IgD-negative memory B cell (primary cell): ENCODE measurements around the gene RASSF1. TPM values are rescaled to one million over a fixed set of nuclear protein-coding genes. Genes with fewer than 3 reads are reported as not detected.

Experiments used
- H3K27ac Mint-ChIP-seq, 3 donors: one replicate each; pipeline ENCODE4 v1.8.0; 2020 to 2022; ENCODE audit warnings: mild to moderate bottlenecking in 3 of 3, mixed read lengths in 3 of 3, moderate library complexity in 1 of 3
- H3K27me3 Mint-ChIP-seq: one replicate; pipeline ENCODE4 v1.8.0; 2021; ENCODE audit warnings: mixed read lengths
- H3K36me3 Mint-ChIP-seq: one replicate; pipeline ENCODE4 v1.8.0; 2020; ENCODE audit warnings: mild to moderate bottlenecking, mixed read lengths
- H3K4me1 Mint-ChIP-seq, 3 donors: one replicate each; pipeline ENCODE4 v1.8.0; 2020 to 2022; ENCODE audit warnings: mixed read lengths in 3 of 3, mild to moderate bottlenecking in 1 of 3
- H3K4me3 Mint-ChIP-seq, 4 donors: one replicate each; pipeline ENCODE4 v1.8.0; 2020 to 2022; ENCODE audit warnings: mild to moderate bottlenecking in 4 of 4, mixed read lengths in 4 of 4, moderate library complexity in 3 of 4
- H3K9me3 Mint-ChIP-seq, 3 donors: one replicate each; pipeline ENCODE4 v1.8.0; 2020 to 2021; ENCODE audit warnings: mixed read lengths in 3 of 3, mild to moderate bottlenecking in 1 of 3
- polyA plus RNA-seq: library from polyadenylated mRNA; unstranded; fragments of 300-500 nt; fragmentation: Illumina TruSeq; gene quantifications from one replicate; pipeline ENCODE4 v1.2.3, GENCODE V29; 2021

The RASSF1 gene, protein sequence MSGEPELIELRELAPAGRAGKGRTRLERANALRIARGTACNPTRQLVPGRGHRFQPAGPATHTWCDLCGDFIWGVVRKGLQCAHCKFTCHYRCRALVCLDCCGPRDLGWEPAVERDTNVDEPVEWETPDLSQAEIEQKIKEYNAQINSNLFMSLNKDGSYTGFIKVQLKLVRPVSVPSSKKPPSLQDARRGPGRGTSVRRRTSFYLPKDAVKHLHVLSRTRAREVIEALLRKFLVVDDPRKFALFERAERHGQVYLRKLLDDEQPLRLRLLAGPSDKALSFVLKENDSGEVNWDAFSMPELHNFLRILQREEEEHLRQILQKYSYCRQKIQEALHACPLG
- polyA plus RNA-seq, result 155 TPM

GRCh38 chr3:50340448-50341329 lies at the start of gene RASSF1:
Gene RASSF1, minus strand, starts transcription at chr3:50340836. Its CDS starts 31 bp downstream, at chr3:50340805.
- H3K27ac Mint-ChIP-seq, result peak within 1 kb of the TSS; percentile 88 to 98 (median 91)
- no peaks in the 10 kb centered on the region for H3K27me3 Mint-ChIP-seq
- H3K4me3 Mint-ChIP-seq, result peak within 1 kb of the TSS; percentile 88 to 99 (median 92)
- H3K9me3 Mint-ChIP-seq, result no peaks in the 10 kb centered on the region
- no peaks in the 10 kb centered on the region for H3K36me3 Mint-ChIP-seq
- peaks cover 16 to 30% (median 29%) of the 10 kb centered on the region in 3 donors for H3K4me1 Mint-ChIP-seq

DNA sequence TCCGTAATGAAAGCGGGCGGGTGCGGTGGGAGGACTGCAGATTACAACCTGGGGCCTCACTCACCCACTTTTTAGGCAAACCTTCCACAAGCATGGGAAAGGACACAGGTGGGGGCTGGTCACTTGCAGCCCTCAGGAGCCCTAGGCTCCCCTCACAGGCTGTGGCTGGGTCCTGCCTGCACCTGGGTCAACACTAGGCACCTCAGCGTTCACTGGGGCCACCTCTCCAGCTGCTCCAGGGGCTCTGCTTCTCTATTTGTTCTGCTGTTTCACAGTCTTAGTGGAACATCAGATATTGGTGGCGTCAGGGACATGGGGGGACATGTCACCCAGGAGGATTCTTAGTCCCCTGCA lies 48.8 kb upstream of the RASSF1 start:
- Mint-ChIP-seq H3K36me3 (no peaks in the 10 kb centered on the region), H3K4me1 (peaks cover 0 to 2% (median 0%) of the 10 kb centered on the region in 3 donors), H3K4me3 (no peak overlapping the region), H3K27me3 (peaks cover 2% of the 10 kb centered on the region), H3K9me3 (no peaks in the 10 kb centered on the region), H3K27ac (peak overlapping the region in 1 of 3 donors; percentile 62)

DNA sequence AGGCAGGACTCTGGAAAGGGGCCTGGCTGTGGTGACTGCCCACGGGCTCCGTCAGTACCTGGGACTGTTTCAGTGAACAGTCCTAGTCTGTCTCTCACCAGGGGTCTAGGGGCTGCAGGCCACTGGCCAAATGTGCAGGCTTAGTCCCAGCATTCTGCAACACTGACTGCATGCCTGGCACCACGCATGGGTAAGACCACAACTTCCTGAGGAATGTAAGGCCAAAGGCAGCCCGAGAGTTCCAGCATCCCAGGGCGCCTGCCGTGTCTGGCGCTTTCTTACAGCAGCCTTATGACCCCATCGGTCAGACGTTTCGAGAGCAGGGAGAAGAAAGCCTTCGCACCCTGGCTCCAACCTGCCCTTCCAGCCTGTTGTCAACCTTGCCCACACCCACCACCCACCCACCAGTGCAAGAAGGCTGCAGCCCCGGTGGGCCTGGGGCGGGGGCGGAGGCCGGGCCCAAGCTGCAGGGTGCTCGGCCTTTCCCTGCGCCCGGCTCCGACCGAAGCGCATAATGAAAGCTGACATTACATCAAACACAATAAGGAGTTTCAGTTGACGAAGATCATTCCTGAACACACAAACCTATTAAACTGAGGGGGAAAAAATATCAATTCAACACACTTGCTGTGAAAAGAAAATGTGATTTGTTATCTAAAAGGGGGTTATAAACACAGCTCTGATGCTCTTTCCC lies 48.2 kb upstream of the RASSF1 start:
- H3K9me3 Mint-ChIP-seq, result no peaks in the 10 kb centered on the region
- H3K4me3 Mint-ChIP-seq, result no peak overlapping the region
- peaks cover 2% of the 10 kb centered on the region for H3K27me3 Mint-ChIP-seq
- H3K36me3 Mint-ChIP-seq, result no peaks in the 10 kb centered on the region
- peaks cover 0 to 2% (median 0%) of the 10 kb centered on the region in 3 donors for H3K4me1 Mint-ChIP-seq
- H3K27ac Mint-ChIP-seq, result peak overlapping the region in 1 of 3 donors; percentile 62

GRCh38 chr3:50388016-50388719 lies 47.5 kb upstream of the RASSF1 start:
- Mint-ChIP-seq H3K27ac (no peak overlapping the region), H3K27me3 (peaks cover 2% of the 10 kb centered on the region), H3K4me1 (peaks cover 0 to 2% (median 0%) of the 10 kb centered on the region in 3 donors), H3K4me3 (no peak overlapping the region), H3K9me3 (no peaks in the 10 kb centered on the region), H3K36me3 (no peaks in the 10 kb centered on the region)

DNA sequence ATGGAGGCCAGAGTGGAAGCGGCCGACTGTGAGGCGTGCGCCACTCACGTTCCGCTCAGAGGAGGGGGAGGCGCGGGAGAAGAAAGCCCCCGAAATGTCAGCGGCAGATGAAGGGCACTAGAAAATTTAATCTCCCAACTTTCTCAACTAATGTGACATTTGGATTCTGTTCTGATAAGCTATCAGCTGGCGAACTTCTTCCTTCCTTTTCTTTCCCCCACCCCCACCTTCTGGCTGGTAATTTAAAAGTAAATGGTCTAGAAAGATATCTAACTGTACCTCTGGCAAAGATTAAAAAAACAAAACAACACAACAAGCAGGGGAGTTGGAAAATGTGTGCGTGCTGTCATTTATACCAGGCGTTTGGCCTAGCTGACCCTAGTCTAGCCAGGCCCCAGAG lies 45.1 kb upstream of the RASSF1 start:
- Mint-ChIP-seq H3K36me3 (no peaks in the 10 kb centered on the region), H3K4me1 (no peaks in the 10 kb centered on the region), H3K9me3 (no peaks in the 10 kb centered on the region), H3K27me3 (peaks cover 2% of the 10 kb centered on the region), H3K4me3 (no peak overlapping the region), H3K27ac (peak overlapping the region in 1 of 3 donors; percentile 46)

DNA sequence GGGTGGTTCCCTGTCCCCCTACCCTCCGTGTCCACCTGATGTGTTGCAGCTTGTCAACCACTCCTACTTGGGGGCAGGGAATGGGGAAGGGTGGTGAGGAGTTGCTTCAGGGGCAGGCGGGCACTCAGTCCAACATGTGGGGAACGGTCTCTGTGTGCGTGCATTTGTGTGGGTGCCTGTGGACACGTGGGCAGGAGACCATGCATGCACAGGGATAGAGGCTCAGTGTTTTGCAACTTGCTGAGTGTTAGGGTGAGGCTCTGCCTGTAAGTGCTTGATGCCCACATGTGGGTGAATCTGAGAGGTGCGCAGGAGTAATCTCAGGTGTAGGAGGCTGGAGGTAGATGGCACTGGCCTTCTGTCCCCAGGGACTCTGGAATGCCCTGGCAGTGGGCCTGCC lies 43.1 kb upstream of the RASSF1 start:
- no peaks in the 10 kb centered on the region for H3K9me3 Mint-ChIP-seq
- no peaks in the 10 kb centered on the region for H3K4me1 Mint-ChIP-seq
- no peak overlapping the region for H3K27ac Mint-ChIP-seq
- H3K27me3 Mint-ChIP-seq, result peaks cover 2% of the 10 kb centered on the region
- no peak overlapping the region for H3K4me3 Mint-ChIP-seq
- H3K36me3 Mint-ChIP-seq, result no peaks in the 10 kb centered on the region

DNA sequence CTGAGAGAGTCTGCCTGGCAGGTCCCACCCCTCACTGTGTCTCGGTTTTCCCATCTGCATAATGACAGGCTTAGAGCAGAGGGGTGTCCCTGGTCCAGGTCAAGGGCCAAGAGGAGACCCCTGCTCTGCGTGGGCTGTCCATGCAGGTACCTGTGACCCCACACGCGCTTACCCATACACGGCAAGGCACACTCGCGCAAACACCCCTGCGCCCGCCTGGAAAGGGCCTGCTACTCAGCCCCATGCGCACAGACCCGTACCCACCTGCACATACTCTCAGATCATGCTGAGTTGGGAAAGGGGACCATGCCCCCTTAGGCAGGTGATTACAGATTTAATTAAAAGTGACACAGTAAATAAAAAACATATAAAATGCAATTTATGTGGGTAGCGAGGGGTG lies 42.1 kb upstream of the RASSF1 start:
- Mint-ChIP-seq H3K27ac (no peak overlapping the region), H3K27me3 (peaks cover 2% of the 10 kb centered on the region), H3K4me3 (no peak overlapping the region), H3K9me3 (no peaks in the 10 kb centered on the region), H3K36me3 (no peaks in the 10 kb centered on the region), H3K4me1 (no peaks in the 10 kb centered on the region)

- Mint-ChIP-seq H3K27ac (no peak overlapping the region), H3K4me1 (no peaks in the 10 kb centered on the region), H3K36me3 (no peaks in the 10 kb centered on the region), H3K4me3 (no peak overlapping the region), H3K9me3 (no peaks in the 10 kb centered on the region), H3K27me3 (peaks cover 2% of the 10 kb centered on the region)
Measured at GRCh38 chr3:50381383-50381782, 40.7 kb upstream of the RASSF1 start.

- Mint-ChIP-seq H3K4me1 (no peaks in the 10 kb centered on the region), H3K27ac (no peak overlapping the region), H3K9me3 (no peaks in the 10 kb centered on the region), H3K27me3 (no peaks in the 10 kb centered on the region), H3K36me3 (no peaks in the 10 kb centered on the region), H3K4me3 (no peak overlapping the region)
Measured at GRCh38 chr3:50380405-50381085, 39.9 kb upstream of the RASSF1 start.

DNA sequence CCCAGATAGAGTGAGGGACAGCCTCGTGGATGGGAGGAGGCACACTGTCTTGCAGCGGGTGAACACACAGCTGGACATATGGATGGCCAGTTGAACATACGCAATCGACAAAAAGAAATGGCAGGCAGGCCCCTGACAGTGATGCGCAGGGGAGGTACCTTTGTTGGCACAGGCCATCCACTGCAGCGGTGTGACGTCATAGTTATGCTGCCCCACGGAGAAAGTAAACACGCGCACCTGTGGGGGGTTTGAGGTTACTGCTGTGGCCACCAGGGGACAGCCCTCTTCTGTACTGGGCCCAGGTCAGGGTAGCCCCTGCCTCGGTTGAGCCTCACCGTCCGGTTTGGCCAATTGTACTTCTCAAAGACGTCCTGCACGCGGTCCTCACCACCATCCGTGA lies 38.1 kb upstream of the RASSF1 start:
- H3K27ac Mint-ChIP-seq, result no peak overlapping the region

DNA sequence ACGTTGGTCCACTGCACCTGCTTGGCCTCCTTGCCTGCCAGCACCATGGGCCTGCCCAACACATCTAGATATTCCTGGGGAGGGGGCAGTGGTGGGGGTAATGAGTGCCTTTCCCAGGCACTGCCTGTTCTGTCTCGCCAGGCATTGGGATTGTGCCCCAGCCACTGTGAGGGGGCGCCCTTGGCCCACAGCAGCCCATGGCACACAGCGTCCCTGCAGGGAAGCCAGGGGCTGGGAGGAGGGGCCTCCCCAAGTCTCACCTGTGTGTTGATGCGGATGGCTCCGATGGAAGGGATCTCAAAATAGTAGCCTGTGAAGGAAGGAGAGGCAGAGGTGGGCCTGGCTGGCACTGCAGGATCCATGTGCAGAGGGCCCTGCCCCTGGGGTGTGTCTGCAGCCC lies 37.4 kb upstream of the RASSF1 start:
- no peaks in the 10 kb centered on the region for H3K27me3 Mint-ChIP-seq
- no peak overlapping the region for H3K4me3 Mint-ChIP-seq
- no peaks in the 10 kb centered on the region for H3K4me1 Mint-ChIP-seq
- no peak overlapping the region for H3K27ac Mint-ChIP-seq
- H3K36me3 Mint-ChIP-seq, result no peaks in the 10 kb centered on the region
- H3K9me3 Mint-ChIP-seq, result no peaks in the 10 kb centered on the region

More for the DNA sequence above, 38.1 kb upstream of the RASSF1 start:
- Mint-ChIP-seq H3K36me3 (no peaks in the 10 kb centered on the region), H3K4me1 (no peaks in the 10 kb centered on the region), H3K4me3 (no peak overlapping the region), H3K9me3 (no peaks in the 10 kb centered on the region), H3K27me3 (no peaks in the 10 kb centered on the region)

GRCh38 chr3:50375258-50375931 lies 34.8 kb upstream of the RASSF1 start:
- H3K4me3 Mint-ChIP-seq, result no peak overlapping the region
- H3K36me3 Mint-ChIP-seq, result no peaks in the 10 kb centered on the region
- no peak overlapping the region for H3K27ac Mint-ChIP-seq
- no peaks in the 10 kb centered on the region for H3K9me3 Mint-ChIP-seq
- H3K27me3 Mint-ChIP-seq, result no peaks in the 10 kb centered on the region
- peaks cover 0 to 2% (median 0%) of the 10 kb centered on the region in 3 donors for H3K4me1 Mint-ChIP-seq

- H3K27ac Mint-ChIP-seq, result no peak overlapping the region
- no peaks in the 10 kb centered on the region for H3K36me3 Mint-ChIP-seq
- H3K4me1 Mint-ChIP-seq, result peaks cover 0 to 2% (median 0%) of the 10 kb centered on the region in 3 donors
- H3K9me3 Mint-ChIP-seq, result no peaks in the 10 kb centered on the region
- no peak overlapping the region for H3K4me3 Mint-ChIP-seq
- peaks cover under 1% of the 10 kb centered on the region for H3K27me3 Mint-ChIP-seq
Measured at GRCh38 chr3:50374363-50375257, 34.0 kb upstream of the RASSF1 start.
